Activated CD8-positive, alpha-beta T cell treated with anti-CD3 and anti-CD28 coated beads for 36 hours (primary cell): ENCODE results near the gene MAU2. TPM values are rescaled to one million over a fixed set of nuclear protein-coding genes. Genes with fewer than 3 reads are reported as not detected.

Experiments used
- ATAC-seq: fragments of 200-7000 bp; cut with Tn5 transposase; one replicate; pipeline ENCODE4 v1.10.0; 2021; ENCODE audit warnings: mild to moderate bottlenecking, moderate library complexity
- CTCF ChIA-PET: fragments of 350-600 bp; sonication (Branson Sonifier 250); formaldehyde crosslinking; loops from one replicate; lab custom pipeline; 2021; ENCODE audit warnings: antibody characterized with exemption; lab: Charles Lee
- POLR2A ChIA-PET: fragments of 350-600 bp; sonication (Branson Sonifier 250); formaldehyde crosslinking; loops from one replicate; lab custom pipeline; 2021; ENCODE audit warnings: antibody characterized with exemption; lab: Charles Lee
- DNase-seq: peaks from one replicate; pipeline ENCODE4 v3.0.0-alpha.2; 2020
- H3K27ac Mint-ChIP-seq: one replicate; pipeline ENCODE4 v1.8.0; 2021; ENCODE audit warnings: mild to moderate bottlenecking, mixed read lengths
- H3K27me3 Mint-ChIP-seq: one replicate; pipeline ENCODE4 v1.8.0; 2021; ENCODE audit warnings: mixed read lengths
- H3K36me3 Mint-ChIP-seq: one replicate; pipeline ENCODE4 v1.8.0; 2021; ENCODE audit warnings: low read depth, mixed read lengths
- H3K4me1 Mint-ChIP-seq: one replicate; pipeline ENCODE4 v1.8.0; 2021; ENCODE audit warnings: low read depth, mixed read lengths
- H3K4me3 Mint-ChIP-seq: one replicate; pipeline ENCODE4 v1.8.0; 2021; ENCODE audit warnings: mild to moderate bottlenecking, moderate library complexity, mixed read lengths
- H3K9me3 Mint-ChIP-seq: one replicate; pipeline ENCODE4 v1.8.0; 2021; ENCODE audit warnings: mixed read lengths
- intact Hi-C: fragments of 100-400 bp; cut with micrococcal nuclease; formaldehyde crosslinking; loops from one replicate; pipeline ENCODE4 v1.10.0; 2022
- total RNA-seq, 2 experiments: library from RNA; stranded (reverse); gene quantifications; one replicate each; pipeline ENCODE4 v1.2.3, GENCODE V29; 2021
- TF ChIP-seq, protein P1 (sequence below): fragments of 200-600 bp; IDR thresholded peaks from one replicate; pipeline ENCODE4 v1.8.0; 2022; ENCODE audit warnings: antibody characterized with exemption, mild to moderate bottlenecking

The MAU2 gene
- total RNA-seq, 2 experiments from 2014 or later, result 38.4 to 39.4 TPM

DNA sequence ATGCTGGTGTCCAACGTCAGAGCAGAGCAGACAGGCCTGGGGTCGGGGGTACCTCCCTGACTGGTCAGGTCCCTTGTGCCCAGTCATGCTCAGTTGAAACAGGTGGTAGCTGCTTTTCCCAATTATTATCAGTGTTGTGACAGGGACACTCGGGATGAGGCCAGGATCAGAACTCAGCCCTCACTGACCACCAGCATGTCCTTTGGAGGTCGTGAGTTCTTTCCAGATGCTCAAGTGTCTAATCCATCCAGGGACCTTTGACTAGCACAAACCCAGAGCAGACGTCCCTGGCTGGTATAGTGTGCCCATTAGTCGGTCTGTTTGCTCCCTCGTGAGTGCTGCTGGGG, 22.4 kb downstream of the MAU2 start:
- CTCF ChIA-PET, result no interaction called here
- Mint-ChIP-seq H3K27ac (no peak overlapping the region), H3K9me3 (no peaks in the 10 kb centered on the region), H3K4me3 (no peak overlapping the region), H3K36me3 (peaks cover 26% of the 10 kb centered on the region), H3K27me3 (no peaks in the 10 kb centered on the region), H3K4me1 (no peaks in the 10 kb centered on the region)
- DNase-seq (no peak), ATAC-seq (no peak)
- intact Hi-C loops, result no loop called here
- POLR2A ChIA-PET, result interaction anchor here (1.3 kb wide), 1 partner anchor 14 kb away, joined by 3 read pairs; no protein-coding TSS in a partner anchor
- TF ChIP-seq, protein P1, sequence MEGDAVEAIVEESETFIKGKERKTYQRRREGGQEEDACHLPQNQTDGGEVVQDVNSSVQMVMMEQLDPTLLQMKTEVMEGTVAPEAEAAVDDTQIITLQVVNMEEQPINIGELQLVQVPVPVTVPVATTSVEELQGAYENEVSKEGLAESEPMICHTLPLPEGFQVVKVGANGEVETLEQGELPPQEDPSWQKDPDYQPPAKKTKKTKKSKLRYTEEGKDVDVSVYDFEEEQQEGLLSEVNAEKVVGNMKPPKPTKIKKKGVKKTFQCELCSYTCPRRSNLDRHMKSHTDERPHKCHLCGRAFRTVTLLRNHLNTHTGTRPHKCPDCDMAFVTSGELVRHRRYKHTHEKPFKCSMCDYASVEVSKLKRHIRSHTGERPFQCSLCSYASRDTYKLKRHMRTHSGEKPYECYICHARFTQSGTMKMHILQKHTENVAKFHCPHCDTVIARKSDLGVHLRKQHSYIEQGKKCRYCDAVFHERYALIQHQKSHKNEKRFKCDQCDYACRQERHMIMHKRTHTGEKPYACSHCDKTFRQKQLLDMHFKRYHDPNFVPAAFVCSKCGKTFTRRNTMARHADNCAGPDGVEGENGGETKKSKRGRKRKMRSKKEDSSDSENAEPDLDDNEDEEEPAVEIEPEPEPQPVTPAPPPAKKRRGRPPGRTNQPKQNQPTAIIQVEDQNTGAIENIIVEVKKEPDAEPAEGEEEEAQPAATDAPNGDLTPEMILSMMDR, result no peak

- H3K27ac Mint-ChIP-seq, result no peak overlapping the region
- CTCF ChIA-PET, result no interaction called here
- intact Hi-C loops, result no loop called here
Observed at GRCh38 chr19:19343762-19344161, 23.1 kb downstream of the MAU2 start.

DNA sequence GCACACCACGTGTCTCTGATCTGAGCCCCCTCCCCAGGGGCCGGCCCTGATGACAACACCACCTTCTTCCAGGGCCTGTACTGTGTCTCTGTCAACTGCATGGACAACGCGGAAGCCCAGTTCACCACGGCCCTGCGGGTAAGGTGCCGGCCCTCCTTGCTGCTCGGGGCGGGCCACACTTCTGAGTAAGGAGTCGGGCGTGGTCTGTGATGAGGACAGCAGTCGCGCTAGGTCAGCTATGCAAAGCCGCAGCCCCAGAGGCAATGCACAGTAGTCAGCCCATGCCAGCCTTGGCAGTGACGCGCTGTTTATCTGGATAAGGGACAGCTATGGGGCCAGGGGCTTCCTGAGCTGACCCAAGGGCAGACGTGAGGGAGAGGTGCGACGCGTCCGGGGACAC, 24.6 kb downstream of the MAU2 start:
- POLR2A ChIA-PET, result no interaction called here
- DNase-seq (no peak), ATAC-seq (no peak)
- TF ChIP-seq, protein P1, result no peak
- Mint-ChIP-seq H3K36me3 (peaks cover 28% of the 10 kb centered on the region), H3K27me3 (no peaks in the 10 kb centered on the region), H3K4me3 (no peak overlapping the region), H3K9me3 (no peaks in the 10 kb centered on the region), H3K27ac (no peak overlapping the region), H3K4me1 (no peaks in the 10 kb centered on the region)
- intact Hi-C loops, result no loop called here
- CTCF ChIA-PET, result no interaction called here

More at GRCh38 chr19:19343762-19344161, 23.1 kb downstream of the MAU2 start:
- Mint-ChIP-seq H3K9me3 (no peaks in the 10 kb centered on the region), H3K36me3 (peaks cover 20% of the 10 kb centered on the region), H3K4me3 (no peak overlapping the region), H3K27me3 (no peaks in the 10 kb centered on the region), H3K4me1 (no peaks in the 10 kb centered on the region)
- no peak for ATAC-seq
- TF ChIP-seq, protein P1, result no peak
- no peak for DNase-seq
- POLR2A ChIA-PET, result no interaction called here

DNA sequence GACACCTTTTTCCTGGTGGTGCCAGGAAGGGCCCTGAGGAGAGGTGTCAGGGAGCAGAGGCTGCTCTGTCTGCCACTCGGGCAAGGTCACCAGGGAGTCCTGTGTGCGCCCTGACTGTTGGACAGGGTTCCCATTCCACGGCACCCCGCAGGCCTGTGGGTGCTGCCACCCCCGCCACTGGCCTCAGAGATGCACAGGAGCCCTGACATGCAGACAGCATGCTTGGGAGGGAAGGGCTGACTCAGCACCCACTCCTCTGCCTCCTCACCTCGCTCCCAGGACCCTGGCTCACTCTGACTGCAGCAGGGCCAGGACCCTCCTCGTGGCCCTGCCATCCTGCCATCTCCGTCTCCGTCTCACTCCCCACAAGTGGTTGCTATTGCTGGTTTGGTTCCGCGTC, 25.3 kb downstream of the MAU2 start:
- CTCF ChIA-PET, result interaction anchor here (0.8 kb wide), 1 partner anchor 335 kb away, joined by 3 read pairs; no protein-coding TSS in a partner anchor
- DNase-seq (no peak), ATAC-seq (no peak)
- no peak overlapping the region for H3K27ac Mint-ChIP-seq
- no peaks in the 10 kb centered on the region for H3K9me3 Mint-ChIP-seq
- TF ChIP-seq, protein P1, result no peak
- no peaks in the 10 kb centered on the region for H3K27me3 Mint-ChIP-seq
- no peak overlapping the region for H3K4me3 Mint-ChIP-seq
- peaks cover 28% of the 10 kb centered on the region for H3K36me3 Mint-ChIP-seq
- no peaks in the 10 kb centered on the region for H3K4me1 Mint-ChIP-seq
- POLR2A ChIA-PET, result no interaction called here
- intact Hi-C loops, result no loop called here

DNA sequence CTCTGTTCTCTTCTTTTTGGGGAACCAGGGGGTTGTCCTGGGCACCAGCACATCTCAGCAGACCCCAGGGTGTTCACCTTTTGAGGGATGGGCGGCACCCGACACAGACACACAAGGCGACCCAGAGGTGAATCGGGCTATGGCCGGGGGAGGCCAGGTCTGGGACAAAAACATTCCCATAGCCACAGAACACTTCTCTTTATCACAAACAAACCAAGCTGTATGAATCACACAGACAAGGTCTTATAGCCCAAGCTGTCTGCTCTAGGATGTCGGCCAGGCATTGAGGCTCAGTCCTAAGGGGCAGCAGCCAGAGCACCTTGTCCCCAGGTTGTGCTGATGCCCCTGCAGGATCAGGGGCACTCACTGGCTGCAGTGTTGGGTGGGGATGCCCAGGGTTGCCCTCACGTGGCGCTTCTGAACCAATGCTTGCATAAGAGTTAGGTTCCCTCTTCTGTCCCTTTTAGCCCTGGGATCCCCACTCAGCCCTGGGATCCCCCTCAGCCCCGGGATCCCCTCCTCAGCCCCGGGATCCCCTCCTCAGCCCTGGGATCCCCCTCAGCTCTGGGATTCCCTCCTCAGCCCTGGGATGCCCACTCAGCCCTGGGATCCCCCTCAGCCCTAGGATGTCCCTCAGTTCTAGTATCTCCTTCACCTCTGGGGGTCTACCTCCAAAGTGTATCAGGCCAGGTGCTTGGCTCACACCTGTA, 26.9 kb downstream of the MAU2 start:
- intact Hi-C loops, result no loop called here
- CTCF ChIA-PET, result no interaction called here
- TF ChIP-seq, protein P1, result no peak
- Mint-ChIP-seq H3K27ac (no peak overlapping the region), H3K9me3 (no peaks in the 10 kb centered on the region), H3K36me3 (peaks cover 33% of the 10 kb centered on the region), H3K4me1 (no peaks in the 10 kb centered on the region), H3K4me3 (no peak overlapping the region), H3K27me3 (no peaks in the 10 kb centered on the region)
- POLR2A ChIA-PET, result interaction anchor here (1.3 kb wide), 1 partner anchor 138 kb away, joined by 4 read pairs; no protein-coding TSS in a partner anchor
- ATAC-seq, result no peak
- DNase-seq, result no peak
